Body of pancreas (tissue), 4 donors: ENCODE measurements around the gene STIM1. TPM values are rescaled to one million over a fixed set of nuclear protein-coding genes. Genes with fewer than 3 reads are reported as not detected.

Experiments used
- ATAC-seq: fragments of 150-250 bp; one replicate; pipeline ENCODE4 v1.9.1; 2016
- DNase-seq, 4 donors: peaks; one replicate each; pipeline ENCODE4 v3.0.0-alpha.2; 2019
- H3K27ac ChIP-seq, 4 donors: fragments of 200-600 bp; sonication (generic); 1 replicate in 3 of 4; 2 replicates in 1 of 4; pipeline versions ENCODE4 v1.5.1 to v1.6.1; 2016 to 2019; ENCODE audit warnings: mild to moderate bottlenecking in 1 of 4, mixed read lengths in 1 of 4, moderate library complexity in 1 of 4
- H3K27me3 ChIP-seq, 2 donors: fragments of 200-600 bp; sonication (generic); one replicate each; pipeline ENCODE4 v1.6.0; 2016; ENCODE audit warnings: mild to moderate bottlenecking in 1 of 2
- H3K36me3 ChIP-seq, 2 donors: fragments of 200-600 bp; sonication (generic); replicated peaks in 1 of 2; 2 replicates each; pipeline ENCODE4 v1.5.1; 2016; ENCODE audit warnings: low read depth in 2 of 2; ENCODE audit not compliant: insufficient read depth in 1 of 2
- H3K4me1 ChIP-seq: fragments of 200-600 bp; sonication (generic); one replicate; pipeline ENCODE4 v1.6.0; 2016
- H3K4me3 ChIP-seq, 2 donors: fragments of 200-600 bp; sonication (generic); 1 replicate in 1 of 2; 2 replicates in 1 of 2; pipeline ENCODE4 v1.5.1; 2016 to 2019
- H3K9me3 ChIP-seq, 3 donors: fragments of 200-600 bp; sonication (generic); 1 replicate in 2 of 3; 2 replicates in 1 of 3; pipeline ENCODE4 v1.5.1; 2016
- POLR2A ChIP-seq, 3 donors: fragments of 450-650 bp; IDR thresholded peaks; one replicate each; pipeline ENCODE4 v1.6.1; 2016; ENCODE audit warnings: antibody characterized with exemption in 3 of 3, mild to moderate bottlenecking in 2 of 3
- WGBS, 2 donors: methylation state at CpG; one replicate each; pipeline ENCODE4 v1.1.5; 2017; 5-methylcytosine and 5-hydroxymethylcytosine counted together
- intact Hi-C: fragments of 100-400 bp; cut with DNase I; formaldehyde crosslinking; loops from one replicate; pipeline ENCODE4 v1.15.1; 2023
- total RNA-seq, 2 donors: library from RNA; depleted of rRNA; stranded (reverse); fragments of >200 nt; gene quantifications; one replicate each; pipeline ENCODE4 v1.1.0, GENCODE V29; 2016
- TF ChIP-seq, protein P1 (sequence below), 7 experiments: fragments of 450-650 bp in 4 of 7; fragments of 200-600 bp in 3 of 7; sonication (generic) in 3 of 7; IDR thresholded peaks; one replicate each; pipeline ENCODE4 v1.5.1; 2016 to 2019; ENCODE audit warnings: antibody characterized with exemption in 7 of 7

The STIM1 gene
- total RNA-seq, 2 donors from 2014 or later: 20.4 to 24.6 TPM

- H3K4me1 ChIP-seq: no peaks in the 10 kb centered on the region
- H3K9me3 ChIP-seq: no peaks in the 10 kb centered on the region
- ATAC-seq (no peak), DNase-seq (no peak)
- WGBS, 2 donors: 81 to 83% methylated on average over 5 of the region's 5 CpGs
- H3K4me3 ChIP-seq: no peak overlapping the region
- H3K36me3 ChIP-seq: no peaks in the 10 kb centered on the region
- H3K27ac ChIP-seq: no peak overlapping the region
- no peaks in the 10 kb centered on the region for H3K27me3 ChIP-seq
- intact Hi-C loops: no loop called here
- no peak for TF ChIP-seq POLR2A (IDR thresholded peaks at IDR 0.05)
- TF ChIP-seq, protein P1, sequence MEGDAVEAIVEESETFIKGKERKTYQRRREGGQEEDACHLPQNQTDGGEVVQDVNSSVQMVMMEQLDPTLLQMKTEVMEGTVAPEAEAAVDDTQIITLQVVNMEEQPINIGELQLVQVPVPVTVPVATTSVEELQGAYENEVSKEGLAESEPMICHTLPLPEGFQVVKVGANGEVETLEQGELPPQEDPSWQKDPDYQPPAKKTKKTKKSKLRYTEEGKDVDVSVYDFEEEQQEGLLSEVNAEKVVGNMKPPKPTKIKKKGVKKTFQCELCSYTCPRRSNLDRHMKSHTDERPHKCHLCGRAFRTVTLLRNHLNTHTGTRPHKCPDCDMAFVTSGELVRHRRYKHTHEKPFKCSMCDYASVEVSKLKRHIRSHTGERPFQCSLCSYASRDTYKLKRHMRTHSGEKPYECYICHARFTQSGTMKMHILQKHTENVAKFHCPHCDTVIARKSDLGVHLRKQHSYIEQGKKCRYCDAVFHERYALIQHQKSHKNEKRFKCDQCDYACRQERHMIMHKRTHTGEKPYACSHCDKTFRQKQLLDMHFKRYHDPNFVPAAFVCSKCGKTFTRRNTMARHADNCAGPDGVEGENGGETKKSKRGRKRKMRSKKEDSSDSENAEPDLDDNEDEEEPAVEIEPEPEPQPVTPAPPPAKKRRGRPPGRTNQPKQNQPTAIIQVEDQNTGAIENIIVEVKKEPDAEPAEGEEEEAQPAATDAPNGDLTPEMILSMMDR (IDR thresholded peaks at IDR 0.05): peak in 2 of 7 experiments; percentile 11 to 19
These were observed 103.8 kb downstream of the STIM1 start for GRCh38 chr11:3959015-3959902.

DNA sequence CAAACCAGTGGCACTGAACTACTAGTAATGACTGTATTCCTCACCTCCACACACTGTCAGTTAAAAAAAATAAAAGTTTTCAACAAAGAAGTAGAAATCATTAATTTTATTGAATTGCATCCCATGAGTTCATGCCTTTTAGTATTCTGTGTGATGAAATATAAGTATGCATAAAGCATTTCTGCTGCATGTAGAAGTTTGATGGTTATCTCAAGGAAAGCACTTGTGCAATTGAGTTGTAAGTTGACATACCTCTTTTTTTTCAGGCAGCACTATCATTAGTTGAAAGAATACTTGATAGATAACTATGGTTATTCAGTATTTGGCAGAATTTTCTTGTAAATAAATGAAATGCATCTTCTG lies 104.4 kb downstream of the STIM1 start:
- TF ChIP-seq POLR2A (IDR thresholded peaks at IDR 0.05): no peak
- TF ChIP-seq, protein P1 (IDR thresholded peaks at IDR 0.05): no peak
- DNase-seq (no peak), ATAC-seq (no peak)
- H3K9me3 ChIP-seq: no peaks in the 10 kb centered on the region
- H3K27me3 ChIP-seq: no peaks in the 10 kb centered on the region
- H3K36me3 ChIP-seq: no peaks in the 10 kb centered on the region
- H3K4me3 ChIP-seq: no peak overlapping the region
- intact Hi-C loops: no loop called here
- H3K27ac ChIP-seq: no peak overlapping the region
- no peaks in the 10 kb centered on the region for H3K4me1 ChIP-seq

GRCh38 chr11:3962406-3962840 lies 107.0 kb downstream of the STIM1 start:
- WGBS, 2 donors: 38 to 48% methylated on average over 1 of the region's 1 CpG
- Histone ChIP-seq H3K36me3 (no peaks in the 10 kb centered on the region), H3K27ac (no peak overlapping the region), H3K4me1 (no peaks in the 10 kb centered on the region), H3K27me3 (no peaks in the 10 kb centered on the region), H3K9me3 (no peaks in the 10 kb centered on the region), H3K4me3 (no peak overlapping the region)
- no peak for TF ChIP-seq POLR2A (IDR thresholded peaks at IDR 0.05)
- TF ChIP-seq, protein P1 (IDR thresholded peaks at IDR 0.05): no peak
- intact Hi-C loops: no loop called here
- no peak for DNase-seq
- no peak for ATAC-seq

GRCh38 chr11:3964056-3964455 lies 108.6 kb downstream of the STIM1 start:
- Histone ChIP-seq H3K27ac (no peak overlapping the region), H3K9me3 (no peaks in the 10 kb centered on the region), H3K36me3 (no peaks in the 10 kb centered on the region), H3K4me3 (no peak overlapping the region), H3K27me3 (no peaks in the 10 kb centered on the region), H3K4me1 (no peaks in the 10 kb centered on the region)
- ATAC-seq: no peak
- WGBS, 2 donors: 92 to 93% methylated on average over 2 of the region's 2 CpGs
- intact Hi-C loops: no loop called here
- no peak for DNase-seq
- no peak for TF ChIP-seq POLR2A (IDR thresholded peaks at IDR 0.05)
- TF ChIP-seq, protein P1 (IDR thresholded peaks at IDR 0.05): no peak
